Measurements from ENCODE around the gene GAL3ST2. TPM values are rescaled to one million over a fixed set of nuclear protein-coding genes. Genes with fewer than 3 reads are reported as not detected.

The GAL3ST2 gene
- total RNA-seq, 4 donors from 2014 or later = 0.21 to 0.29 TPM; not detected in 2

DNA sequence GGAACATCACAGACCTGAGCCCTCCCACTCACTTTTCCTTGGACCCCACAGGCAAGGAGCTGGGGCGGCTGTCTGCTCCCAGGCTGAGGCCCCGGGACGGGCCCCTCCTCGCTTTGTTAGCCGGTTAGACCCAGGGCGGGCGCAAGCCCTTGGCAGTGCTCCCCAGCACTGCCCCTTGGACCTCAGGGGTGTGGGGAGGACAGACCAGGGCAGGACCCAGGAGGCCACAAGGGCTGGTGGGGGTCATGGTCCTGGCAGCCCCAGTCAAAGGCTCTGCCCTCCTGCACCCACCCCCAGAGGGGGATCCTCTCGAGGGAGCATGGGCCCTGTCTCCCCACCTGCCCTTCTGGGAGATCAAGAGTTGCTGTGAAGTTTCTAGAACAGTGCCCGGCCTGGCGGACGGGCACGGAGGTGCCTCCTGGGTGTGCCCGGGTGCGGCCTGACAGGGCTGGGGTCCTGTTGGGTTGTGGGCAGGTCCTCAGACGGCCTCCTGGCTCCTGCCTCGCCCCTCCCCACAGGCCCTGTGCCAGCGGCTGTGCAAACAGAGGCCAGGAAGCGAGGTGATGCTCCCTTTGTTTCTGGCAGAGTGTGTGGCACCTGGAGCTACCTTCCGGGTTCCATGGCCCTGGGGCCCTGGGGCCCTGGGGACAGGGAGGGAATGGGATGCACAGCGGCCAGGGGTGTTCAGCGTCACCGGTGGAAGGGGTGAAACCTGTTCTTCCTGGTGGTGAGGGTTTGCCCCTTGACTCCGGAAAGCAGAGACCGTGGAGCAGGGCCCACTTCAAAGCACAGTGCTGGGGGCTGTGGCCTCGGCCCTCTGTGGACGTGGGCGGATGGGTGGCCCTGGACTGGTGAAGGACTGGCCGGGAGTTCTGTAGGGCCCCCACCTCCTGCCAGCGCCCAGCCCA lies 2.9 kb upstream of the GAL3ST2 start:
- no peak overlapping the region for H3K27ac ChIP-seq
- H3K4me3 ChIP-seq = no peak overlapping the region
- TF ChIP-seq POLR2A (IDR thresholded peaks at IDR 0.05) = no peak
- TF ChIP-seq, protein P1, sequence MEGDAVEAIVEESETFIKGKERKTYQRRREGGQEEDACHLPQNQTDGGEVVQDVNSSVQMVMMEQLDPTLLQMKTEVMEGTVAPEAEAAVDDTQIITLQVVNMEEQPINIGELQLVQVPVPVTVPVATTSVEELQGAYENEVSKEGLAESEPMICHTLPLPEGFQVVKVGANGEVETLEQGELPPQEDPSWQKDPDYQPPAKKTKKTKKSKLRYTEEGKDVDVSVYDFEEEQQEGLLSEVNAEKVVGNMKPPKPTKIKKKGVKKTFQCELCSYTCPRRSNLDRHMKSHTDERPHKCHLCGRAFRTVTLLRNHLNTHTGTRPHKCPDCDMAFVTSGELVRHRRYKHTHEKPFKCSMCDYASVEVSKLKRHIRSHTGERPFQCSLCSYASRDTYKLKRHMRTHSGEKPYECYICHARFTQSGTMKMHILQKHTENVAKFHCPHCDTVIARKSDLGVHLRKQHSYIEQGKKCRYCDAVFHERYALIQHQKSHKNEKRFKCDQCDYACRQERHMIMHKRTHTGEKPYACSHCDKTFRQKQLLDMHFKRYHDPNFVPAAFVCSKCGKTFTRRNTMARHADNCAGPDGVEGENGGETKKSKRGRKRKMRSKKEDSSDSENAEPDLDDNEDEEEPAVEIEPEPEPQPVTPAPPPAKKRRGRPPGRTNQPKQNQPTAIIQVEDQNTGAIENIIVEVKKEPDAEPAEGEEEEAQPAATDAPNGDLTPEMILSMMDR (IDR thresholded peaks at IDR 0.05) = no peak
- no peaks in the 10 kb centered on the region for H3K36me3 ChIP-seq
- no peaks in the 10 kb centered on the region for H3K9me3 ChIP-seq
- H3K4me1 ChIP-seq = no peaks in the 10 kb centered on the region
- no peak for DNase-seq
- intact Hi-C loops (cut with DNase I; ENCODE audit: low total_unique reads) = no loop called here
- peaks cover 0 to 4% of the 10 kb centered on the region in 2 donors for H3K27me3 ChIP-seq

DNA sequence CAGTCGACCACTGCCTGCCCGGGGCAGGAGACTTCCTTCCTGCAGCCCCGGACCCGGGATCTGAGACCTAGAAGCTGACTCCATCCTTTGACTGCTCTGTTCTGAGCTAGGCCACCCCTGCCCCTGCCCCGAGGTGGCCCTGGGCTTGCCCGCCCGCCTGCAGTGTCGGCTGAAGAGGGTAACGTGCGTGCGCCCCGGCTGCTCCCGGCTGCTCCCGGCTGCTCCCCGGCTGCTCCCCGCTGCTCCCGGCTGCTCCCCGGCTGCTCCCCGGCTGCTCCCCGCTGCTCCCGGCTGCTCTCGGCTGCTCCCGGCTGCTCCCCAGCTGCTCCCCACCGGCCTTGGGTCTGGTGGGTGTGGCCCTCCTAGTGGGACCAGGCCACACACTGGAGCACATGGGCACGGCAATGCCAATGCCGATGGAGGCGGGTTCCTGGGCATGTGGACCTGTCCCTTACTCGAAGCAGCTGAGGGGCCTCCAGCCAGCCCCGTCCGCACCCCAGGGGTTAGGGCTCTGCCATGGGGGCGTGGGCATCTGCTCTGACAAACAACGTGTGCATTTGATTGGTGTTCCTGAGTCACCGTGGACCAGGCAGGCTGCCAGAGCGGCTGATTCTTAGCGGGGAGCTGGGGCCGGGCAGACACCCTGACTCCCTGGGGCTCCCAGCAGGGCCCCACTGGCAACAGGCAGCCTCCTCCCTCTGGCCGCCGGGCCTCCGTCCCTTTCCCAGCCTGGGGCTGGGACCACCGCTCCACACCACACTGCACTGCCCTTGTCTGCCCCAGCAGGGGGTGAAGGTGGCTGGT lies 2.0 kb upstream of the GAL3ST2 start:
- no peaks in the 10 kb centered on the region for H3K36me3 ChIP-seq
- H3K4me3 ChIP-seq = no peak overlapping the region
- peaks cover 0 to 4% of the 10 kb centered on the region in 2 donors for H3K27me3 ChIP-seq
- no peaks in the 10 kb centered on the region for H3K4me1 ChIP-seq
- DNase-seq = no peak
- H3K27ac ChIP-seq = no peak overlapping the region
- no peaks in the 10 kb centered on the region for H3K9me3 ChIP-seq
- TF ChIP-seq POLR2A (IDR thresholded peaks at IDR 0.05) = no peak
- TF ChIP-seq, protein P1 (IDR thresholded peaks at IDR 0.05) = no peak
- intact Hi-C loops (cut with DNase I; ENCODE audit: low total_unique reads) = no loop called here

DNA sequence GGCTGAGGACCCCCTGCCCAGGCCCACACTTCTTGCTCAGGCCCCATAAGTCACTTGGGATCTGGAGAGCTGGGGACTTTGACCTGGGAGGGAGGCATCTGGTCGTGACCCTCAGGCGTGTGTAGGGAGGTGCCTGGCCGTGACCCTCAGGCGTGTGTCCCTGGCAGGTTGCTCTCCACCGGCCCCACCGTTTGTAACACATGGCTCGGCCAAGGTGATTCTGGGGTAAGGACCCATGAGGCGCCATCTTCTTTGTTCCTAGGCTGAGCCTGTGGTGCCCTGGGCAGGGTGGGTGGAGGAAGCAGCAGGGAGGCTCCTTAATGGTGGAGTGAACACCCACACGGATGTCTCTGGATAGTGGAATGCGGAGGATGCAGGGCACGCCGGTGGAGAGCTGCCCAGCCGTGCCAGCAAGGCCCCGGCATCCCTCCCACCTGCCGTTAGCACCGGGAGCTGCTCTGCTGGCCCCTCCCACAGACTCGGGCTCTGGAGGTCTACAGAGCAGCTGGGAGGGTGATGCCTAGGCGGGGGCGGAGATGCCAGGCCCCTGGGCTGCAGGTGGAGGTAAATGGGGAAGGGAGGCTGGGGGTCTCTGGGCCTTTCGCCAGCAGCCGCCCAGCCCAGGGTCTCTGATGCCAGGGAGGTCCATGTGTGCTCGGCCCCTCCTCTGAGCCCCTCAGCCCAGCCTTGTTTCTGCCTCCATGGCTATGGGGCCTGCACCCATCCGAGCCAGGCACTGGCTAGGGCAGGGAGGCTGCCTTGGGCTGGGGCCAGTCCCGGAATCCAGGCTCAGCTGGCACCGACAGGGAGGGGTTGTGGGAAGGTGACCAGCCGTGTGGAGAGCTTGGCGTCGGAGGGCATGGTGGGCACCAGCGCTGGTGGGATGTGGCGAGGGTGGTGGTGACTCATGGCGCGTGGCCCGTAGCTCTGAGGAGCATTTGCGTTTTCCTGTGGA lies 1.1 kb upstream of the GAL3ST2 start:
- intact Hi-C loops (cut with DNase I; ENCODE audit: low total_unique reads) = no loop called here
- Histone ChIP-seq H3K27ac (no peak overlapping the region), H3K4me1 (no peaks in the 10 kb centered on the region), H3K27me3 (peaks cover 0 to 4% of the 10 kb centered on the region in 2 donors), H3K36me3 (no peaks in the 10 kb centered on the region), H3K4me3 (no peak overlapping the region), H3K9me3 (no peaks in the 10 kb centered on the region)
- TF ChIP-seq POLR2A (IDR thresholded peaks at IDR 0.05) = no peak
- TF ChIP-seq, protein P1 (IDR thresholded peaks at IDR 0.05) = no peak
- DNase-seq = no peak

DNA sequence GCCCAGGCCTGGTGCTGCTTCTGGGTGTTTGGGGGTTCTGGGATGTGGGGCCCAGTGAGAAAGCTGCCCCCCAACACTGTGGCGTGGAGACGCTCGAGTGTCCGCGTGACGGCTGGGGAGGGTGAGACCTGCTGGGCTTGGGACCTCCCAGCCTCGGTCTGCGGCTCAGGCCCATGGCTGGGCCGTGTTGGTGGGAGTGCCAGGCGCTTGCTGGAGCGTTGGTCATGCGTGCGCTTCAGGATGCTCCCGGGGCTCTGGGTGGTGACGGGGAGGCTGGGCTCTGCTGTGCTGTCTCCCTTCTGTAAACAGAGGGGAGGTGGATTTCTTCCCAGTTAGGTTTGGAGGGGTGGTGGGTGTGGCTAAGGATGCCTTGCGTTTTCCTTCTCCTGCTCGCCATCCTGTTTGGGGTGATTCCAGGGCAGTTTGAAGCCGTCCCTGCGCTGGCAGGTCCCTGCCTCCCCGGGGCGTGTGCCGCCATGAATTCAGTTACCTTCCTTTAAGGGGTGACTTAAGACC lies 606 bp downstream of the GAL3ST2 start:
- H3K4me3 ChIP-seq = no peak overlapping the region
- H3K9me3 ChIP-seq = no peaks in the 10 kb centered on the region
- no peaks in the 10 kb centered on the region for H3K4me1 ChIP-seq
- peaks cover 0 to 4% of the 10 kb centered on the region in 2 donors for H3K27me3 ChIP-seq
- intact Hi-C loops (cut with DNase I; ENCODE audit: low total_unique reads) = no loop called here
- TF ChIP-seq, protein P1 (IDR thresholded peaks at IDR 0.05) = no peak
- TF ChIP-seq POLR2A (IDR thresholded peaks at IDR 0.05) = no peak
- DNase-seq = no peak
- no peaks in the 10 kb centered on the region for H3K36me3 ChIP-seq
- no peak overlapping the region for H3K27ac ChIP-seq

Measured in uterus (tissue), 4 donors.